ENCODE measurements around the gene FIGNL1.

GRCh38 chr7:50399206-50399605, 50.9 kb downstream of the FIGNL1 start:
- TF ChIP-seq SRF (IDR thresholded peaks at IDR 0.05; ENCODE audit: low read depth in 2 of 2, low read length in 2 of 2) (no peak), TAF1 (IDR thresholded peaks at IDR 0.05; ENCODE audit: borderline replicate concordance, low read depth, low read length) (no peak), EZH2 (IDR thresholded peaks at IDR 0.05; ENCODE audit: borderline replicate concordance, control insufficient read depth, low read depth, low read length) (no peak), EGR1 (IDR thresholded peaks at IDR 0.05; ENCODE audit: borderline replicate concordance in 1 of 2, low read depth in 2 of 2, low read length in 2 of 2) (no peak), CTCF (IDR thresholded peaks at IDR 0.05 in 2 of 3, conservative IDR thresholded peaks at IDR 0.05 in 1 of 3; ENCODE audit: control insufficient read depth in 2 of 3, extremely low read depth in 1 of 3, insufficient read depth in 1 of 3, low read depth in 3 of 3, low read length in 3 of 3) (no peak), ASH2L (IDR thresholded peaks at IDR 0.05; ENCODE audit: borderline replicate concordance, low read depth) (no peak), NFYB (IDR thresholded peaks at IDR 0.05; ENCODE audit: insufficient read depth, low read depth, low read length) (no peak), NBN (IDR thresholded peaks at IDR 0.05) (no peak), RAD21 (IDR thresholded peaks at IDR 0.05; ENCODE audit: insufficient read depth, low read depth, low read length) (no peak)
